GM21367 (cell line): ENCODE data around the gene FAM8A1.
"Not testable (repeated sequence)": the region's sequence is repeated elsewhere in the genome, so short reads cannot be mapped to it uniquely, and the experiment has no call there.

Source experiments
- ATAC-seq: cut with Tn5 transposase; IDR thresholded peaks from one replicate; pipeline ENCODE4 v1.9.1; 2021; ENCODE audit not compliant: unreplicated experiment

Gene FAM8A1, protein sequence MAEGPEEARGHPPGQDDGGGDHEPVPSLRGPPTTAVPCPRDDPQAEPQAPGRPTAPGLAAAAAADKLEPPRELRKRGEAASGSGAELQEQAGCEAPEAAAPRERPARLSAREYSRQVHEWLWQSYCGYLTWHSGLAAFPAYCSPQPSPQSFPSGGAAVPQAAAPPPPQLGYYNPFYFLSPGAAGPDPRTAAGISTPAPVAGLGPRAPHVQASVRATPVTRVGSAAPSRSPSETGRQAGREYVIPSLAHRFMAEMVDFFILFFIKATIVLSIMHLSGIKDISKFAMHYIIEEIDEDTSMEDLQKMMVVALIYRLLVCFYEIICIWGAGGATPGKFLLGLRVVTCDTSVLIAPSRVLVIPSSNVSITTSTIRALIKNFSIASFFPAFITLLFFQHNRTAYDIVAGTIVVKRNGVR

DNA sequence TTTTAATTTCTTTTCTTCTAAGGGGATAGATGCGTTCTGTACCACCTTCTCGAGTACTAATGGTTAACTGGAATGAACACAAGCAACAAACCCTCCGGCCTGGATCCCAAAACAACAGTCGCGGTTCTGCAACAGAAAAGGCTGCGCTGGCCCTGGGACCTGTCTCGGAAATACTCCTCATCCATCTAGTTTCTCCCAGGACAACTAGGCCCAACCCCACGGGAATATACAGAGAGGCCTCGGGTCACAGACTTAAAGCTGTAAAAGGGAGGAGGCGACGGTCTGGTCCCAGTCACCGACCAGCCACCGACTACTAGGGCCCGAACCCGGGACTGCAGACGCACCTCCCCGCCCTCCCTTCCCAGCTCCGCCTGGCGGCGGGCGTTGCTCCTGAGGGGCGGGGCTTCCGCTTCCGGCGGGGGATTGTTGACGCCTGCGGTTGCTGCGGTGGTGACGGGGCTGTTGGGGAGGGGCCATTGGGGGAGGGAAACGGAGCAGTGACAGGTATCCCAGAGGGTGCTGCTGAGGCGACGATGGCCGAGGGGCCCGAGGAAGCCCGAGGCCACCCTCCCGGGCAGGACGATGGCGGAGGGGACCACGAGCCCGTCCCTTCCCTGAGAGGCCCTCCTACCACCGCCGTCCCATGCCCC is at the start of gene FAM8A1:
FAM8A1 (plus strand) TSS at position 426 of the 650 bp plus-strand sequence; CDS start at position 534, 108 bp downstream.
- peak; percentile 80 for ATAC-seq

DNA sequence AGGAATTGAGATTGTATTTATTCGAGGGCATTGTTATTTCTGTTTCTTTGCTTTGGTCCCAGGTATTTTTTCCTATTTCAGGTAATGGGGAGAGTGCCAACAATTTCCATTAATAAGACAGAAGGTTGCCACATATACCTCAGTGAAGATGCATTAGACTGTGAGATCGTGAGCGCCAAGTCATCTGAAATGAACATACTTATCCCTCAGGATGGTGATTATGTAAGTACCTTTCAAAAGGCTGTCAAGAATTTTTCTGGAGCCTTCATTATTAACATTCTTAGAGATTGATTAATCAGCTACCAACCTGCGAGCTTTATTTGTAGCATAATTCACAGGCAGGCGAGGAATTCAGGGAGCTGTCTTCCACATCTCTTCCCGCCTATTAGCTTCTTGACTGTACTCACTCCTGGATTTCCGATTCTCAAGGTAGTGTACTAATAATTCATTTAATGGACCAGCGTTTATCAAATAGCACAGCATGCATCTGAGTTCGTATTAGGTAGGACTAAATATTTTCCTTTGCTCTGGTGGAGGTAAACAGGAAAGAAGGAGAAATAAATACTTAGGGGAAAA is 48.6 kb upstream of the FAM8A1 start:
- ATAC-seq = no peak

DNA sequence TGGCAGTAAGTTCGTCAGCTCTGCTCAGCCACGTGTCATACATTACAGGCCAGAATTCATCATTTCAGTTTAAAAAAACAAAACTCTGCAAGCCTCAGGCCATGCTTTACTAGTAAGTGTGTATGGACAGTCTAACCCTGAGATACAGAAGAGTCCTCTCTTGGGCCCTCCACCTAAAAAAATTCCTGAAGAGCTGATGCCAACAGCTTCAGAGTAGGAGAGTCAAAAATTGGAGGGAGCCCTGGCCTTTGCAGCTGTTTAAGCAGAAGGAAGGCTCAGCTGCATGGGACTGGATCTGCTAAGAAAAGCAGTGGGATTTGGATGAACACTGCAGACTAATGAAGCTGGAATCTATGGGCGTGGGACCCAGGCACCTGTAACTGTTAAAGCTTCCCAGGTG is 47.2 kb upstream of the FAM8A1 start:
- ATAC-seq = no peak

DNA sequence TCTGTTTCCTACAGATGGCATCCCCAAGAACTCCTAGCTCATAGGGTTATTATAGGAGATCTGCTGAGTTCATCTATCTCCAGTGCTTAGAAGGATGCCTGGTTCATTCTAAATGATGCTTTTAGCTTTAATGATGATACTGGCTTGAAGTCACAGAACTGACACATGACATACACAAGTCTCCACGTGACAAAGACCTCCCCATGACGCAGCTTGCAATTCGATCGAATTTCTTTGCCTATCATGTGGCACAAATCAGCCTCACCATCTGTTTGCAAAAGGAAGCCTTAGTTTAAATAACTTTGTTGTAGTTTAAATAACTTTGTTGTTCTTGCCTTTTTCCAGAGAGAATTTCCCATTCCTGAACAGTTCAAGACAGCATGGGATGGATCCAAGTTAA is 44.1 kb upstream of the FAM8A1 start:
- no peak for ATAC-seq

DNA sequence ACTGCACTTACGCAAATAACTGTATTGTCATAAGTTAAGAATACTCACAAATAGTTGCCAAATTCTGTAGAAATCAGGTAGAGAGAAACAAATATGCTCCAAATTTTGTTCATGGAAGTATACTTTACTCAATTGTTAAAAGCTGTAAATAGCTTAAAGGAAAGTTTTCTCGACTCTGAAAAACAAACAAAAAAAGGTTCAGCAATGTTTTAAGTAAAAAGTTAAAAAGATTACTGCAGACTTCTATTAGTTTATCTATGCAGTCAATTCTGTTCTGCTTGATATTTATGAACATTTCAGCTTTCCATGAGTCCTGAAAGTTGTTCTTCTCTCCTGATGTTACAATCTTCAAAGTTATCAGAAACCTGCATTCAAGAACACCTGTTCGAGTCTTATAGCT is 37.5 kb upstream of the FAM8A1 start:
- ATAC-seq = no peak

DNA sequence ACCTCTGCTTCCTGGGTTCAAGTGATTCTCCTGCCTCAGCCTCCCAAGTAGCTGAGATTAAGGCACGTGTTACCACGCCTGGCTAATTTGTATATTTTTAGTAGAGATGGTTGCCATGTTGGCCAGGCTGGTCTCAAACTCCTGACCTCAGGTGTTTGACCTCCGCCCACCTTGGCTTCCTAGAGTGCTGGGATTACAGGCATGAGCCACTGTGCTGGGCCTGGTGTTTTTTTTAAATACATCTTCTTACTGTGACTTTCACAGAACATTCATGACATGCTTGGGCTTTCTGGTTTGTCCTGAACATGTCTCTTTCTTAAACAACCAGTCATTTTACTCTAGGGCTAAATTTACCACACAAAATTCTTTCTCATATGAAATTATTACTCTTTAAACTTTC is 34.7 kb upstream of the FAM8A1 start:
- no peak for ATAC-seq

DNA sequence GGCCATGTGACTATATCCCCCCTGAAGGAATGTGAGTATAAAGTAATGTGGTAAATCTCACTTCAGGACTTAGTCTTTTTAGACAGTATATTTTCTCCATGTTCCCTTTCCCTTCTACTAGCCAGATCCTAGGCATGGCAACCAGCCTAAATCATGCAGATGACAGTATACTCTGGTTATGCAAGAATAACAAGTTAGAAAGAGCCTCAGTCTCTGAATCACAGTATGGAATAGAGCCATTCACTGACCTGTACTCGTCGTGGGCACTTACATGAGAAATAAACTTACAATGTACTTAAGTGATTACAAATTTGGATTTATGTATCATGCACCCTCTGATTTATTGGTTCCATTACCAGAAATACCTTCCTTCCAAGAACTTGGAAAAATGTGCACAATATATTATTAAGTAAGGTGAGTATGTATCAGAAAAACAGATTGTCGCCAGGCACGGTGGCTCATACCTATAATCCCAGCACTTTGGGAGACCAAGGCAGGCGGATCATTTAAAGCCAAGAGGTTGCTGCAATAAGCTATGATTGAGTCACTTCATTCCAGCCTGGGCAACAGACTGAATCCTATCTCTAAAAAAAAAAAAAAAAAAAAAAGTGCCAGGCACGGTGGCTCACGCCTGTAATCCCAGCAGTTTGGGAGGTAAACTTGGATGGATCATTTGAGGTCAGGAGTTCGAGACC is 25.1 kb upstream of the FAM8A1 start:
- ATAC-seq = no peak

DNA sequence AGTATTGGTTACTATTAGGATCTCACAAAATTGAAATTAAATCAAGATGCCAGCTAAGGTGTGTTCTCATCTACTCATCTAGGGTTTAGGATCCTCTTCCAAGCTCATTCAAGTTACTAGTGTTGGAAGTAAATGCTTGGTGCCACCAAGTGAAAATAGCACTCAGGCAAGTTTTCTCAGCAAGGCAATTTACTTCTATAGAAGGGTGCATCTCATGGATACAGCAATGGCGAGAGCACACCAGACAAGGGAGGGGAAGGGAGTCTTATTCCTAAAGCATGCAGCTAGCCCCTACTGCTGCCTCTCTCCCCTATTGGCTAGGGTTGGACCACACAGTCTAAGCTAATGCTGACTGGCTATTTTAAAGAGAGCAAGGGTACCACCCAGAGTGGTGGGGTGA is 23.0 kb upstream of the FAM8A1 start:
- ATAC-seq = no peak

DNA sequence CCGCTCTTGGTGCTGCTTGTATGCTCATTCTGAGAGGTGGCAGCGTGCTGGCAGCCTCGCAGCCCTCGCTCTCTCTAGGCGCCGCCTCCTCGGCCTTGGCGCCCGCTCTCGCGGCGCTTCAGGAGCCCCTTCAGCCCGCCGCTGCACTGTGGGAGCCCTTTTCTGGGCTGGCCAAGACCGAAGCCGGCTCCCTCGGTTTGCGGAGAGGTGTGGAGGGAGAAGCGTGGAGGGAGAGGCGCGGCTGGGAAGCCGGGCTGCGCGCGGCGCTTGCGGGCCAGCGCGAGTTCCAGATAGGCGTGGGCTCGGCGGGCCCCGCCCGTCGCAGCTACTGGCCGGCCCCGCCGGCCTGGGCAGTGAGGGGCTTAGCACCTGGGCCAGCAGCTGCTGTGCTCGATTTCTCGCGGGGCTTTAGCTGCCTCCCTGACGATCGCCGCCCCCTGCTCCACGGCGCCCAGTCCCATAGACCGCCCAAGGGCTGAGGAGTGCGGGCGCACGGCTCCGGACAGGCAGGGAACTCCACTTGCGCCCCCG is 19.5 kb upstream of the FAM8A1 start:
- no peak for ATAC-seq

DNA sequence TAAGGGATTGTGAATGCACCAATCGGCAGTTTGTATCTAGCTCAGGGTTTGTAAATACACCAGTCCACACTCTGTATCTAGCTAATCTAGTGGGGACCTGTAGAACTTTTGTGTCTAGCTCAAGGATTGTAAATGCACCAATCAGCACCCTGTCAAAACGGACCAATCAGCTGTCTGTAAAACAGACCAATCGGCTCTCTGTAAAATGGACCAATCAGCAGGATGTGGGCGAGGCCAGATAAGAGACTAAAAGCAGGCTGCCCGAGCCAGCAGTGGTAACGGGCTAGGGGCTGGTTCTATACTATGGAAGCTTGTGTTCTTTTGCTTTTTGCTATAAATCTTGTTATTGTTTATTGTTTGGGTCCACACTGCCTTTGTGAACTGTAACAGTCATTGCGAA is 18.8 kb upstream of the FAM8A1 start:
- not testable (repeated sequence) for ATAC-seq

DNA sequence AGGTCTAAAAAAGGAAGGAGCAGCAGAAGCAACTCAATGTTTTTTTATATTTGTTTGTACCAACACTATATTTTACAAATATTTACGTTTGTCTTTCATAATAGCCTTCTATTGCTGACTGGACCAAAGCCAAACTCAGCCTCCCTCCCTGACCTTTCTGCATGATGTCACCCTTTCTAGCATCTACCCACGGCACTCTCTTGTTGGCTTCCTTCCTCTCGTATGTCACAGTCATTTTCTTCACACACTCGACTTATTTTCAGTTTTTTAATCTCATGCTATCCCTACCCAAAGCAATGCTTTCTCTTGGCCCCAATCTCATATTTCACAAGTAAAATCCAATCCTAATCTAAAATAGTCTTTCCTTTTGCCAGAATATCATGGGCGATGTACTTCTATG is 16.3 kb upstream of the FAM8A1 start:
- ATAC-seq = no peak

DNA sequence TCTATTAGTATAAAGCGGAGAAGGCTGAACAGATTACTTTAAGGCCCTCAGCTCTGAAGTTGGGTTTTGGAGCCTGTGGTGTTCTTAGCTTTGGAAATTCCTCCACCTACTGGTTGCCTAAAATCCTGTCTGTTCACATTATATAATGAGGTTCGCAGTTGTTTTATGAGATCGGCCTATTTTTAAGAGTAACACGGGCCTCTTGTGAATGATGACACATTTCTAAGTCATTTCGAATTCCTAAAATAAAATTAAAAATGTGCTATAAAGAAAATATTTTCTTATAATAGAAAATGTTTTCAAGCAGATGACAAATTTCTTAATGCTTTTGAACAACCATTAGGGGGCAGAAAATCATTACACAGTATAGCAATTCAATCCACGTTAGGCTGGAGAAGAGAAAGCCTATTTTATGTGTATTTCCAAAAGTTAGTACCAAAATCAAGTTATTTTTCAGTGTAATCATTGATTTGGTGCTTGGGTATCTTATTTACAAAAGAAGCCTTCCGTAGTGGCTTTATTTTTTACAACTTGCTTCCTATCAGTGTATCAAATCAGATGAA is 15.8 kb upstream of the FAM8A1 start:
- ATAC-seq = peak; percentile 65

DNA sequence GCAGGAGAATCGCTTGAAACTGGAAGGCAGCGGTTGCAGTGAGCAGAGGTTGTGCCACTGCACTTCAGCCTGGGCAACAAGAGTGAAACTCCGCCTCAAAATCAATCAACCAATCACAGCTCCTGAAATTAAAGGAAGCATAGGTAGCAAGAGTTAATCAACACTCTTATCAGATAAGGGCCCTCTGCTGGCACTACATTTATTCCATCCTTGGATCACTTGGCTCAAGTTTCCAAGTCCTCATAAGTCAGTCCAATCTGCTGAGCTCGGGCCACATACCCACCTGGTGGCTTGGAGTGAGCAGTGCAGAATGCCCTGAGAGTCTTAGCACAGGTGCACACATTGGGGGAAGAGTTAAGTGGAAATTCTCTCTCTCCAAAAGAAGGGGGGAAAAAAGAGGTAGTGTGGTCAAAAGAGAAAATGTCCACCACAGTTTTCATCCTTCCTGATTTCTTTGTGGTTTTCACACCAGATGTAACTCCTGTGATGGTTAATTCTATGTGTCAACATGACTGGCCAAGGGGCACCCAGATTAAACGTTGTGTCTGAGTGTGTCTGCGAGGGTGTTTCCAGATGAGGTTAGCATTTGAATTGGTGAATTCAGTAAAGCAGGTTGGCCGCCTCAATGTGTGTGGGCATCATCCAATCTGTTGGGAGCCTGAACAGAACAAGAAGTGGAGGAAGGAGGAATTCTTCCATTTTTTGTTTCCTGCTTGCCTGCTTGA is 14.2 kb upstream of the FAM8A1 start:
- no peak for ATAC-seq

DNA sequence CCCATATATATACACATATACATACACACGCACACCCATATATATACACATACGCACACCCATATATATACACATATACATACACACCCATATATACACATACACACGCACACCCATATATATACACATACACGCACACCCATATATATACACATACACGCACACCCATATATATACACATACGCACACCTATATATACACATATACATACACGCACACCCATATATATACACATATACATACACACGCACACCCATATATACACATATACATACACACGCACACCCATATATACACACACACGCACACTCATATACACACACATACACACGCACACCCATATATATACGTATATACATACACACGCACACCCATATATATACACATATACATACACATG is 13.5 kb upstream of the FAM8A1 start:
- not testable (repeated sequence) for ATAC-seq

DNA sequence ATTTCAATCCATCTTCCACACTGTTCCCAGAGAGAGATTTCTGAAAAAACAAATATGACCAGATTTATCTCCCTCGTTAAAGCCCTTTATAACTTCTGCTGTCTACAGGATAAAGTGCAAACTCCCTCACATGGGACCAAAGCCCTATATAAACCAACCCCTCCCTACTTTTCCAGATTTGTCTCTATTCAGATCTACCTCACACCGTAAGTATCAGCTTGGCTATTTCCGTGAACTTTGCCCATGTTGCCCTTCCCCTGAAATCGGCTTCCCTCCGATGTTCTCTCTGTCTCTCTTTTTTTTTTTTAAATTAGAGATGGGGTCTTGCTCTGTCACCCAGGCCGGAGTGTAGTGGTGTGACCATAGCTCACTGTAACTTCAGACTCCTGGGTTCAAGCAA is 12.1 kb upstream of the FAM8A1 start:
- no peak for ATAC-seq

DNA sequence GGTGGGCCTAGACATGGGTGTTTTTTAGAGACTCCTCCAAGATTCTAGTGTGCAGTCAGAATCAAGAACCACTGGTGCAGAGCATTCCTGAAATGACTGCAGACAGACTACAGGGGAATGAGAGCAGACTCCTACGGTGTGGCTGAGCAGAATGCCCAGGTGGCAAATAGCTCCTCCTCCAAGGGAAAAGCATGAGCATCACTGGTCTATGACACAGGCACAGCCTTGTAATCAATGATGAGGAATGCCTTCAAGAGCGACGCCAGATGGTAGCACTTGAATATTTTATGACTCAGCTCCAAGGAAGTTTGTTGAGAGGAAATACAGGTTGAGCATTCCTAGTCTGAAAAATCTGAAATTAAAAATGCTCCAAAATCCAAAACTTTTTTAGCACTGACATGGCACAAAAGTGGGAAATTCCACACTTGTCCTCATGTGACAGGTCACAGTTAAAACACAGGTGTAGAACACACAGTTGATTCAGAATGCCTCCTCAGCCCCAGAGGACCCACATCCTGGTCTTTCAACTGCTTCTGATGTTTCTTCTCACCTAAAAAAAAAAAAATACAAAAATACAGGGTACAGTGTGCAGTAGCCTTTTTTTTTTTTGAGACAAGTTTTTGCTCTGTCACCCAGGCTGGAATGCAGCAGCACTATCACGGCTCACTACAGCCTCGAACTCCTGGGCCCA is 10.6 kb upstream of the FAM8A1 start:
- ATAC-seq = no peak

DNA sequence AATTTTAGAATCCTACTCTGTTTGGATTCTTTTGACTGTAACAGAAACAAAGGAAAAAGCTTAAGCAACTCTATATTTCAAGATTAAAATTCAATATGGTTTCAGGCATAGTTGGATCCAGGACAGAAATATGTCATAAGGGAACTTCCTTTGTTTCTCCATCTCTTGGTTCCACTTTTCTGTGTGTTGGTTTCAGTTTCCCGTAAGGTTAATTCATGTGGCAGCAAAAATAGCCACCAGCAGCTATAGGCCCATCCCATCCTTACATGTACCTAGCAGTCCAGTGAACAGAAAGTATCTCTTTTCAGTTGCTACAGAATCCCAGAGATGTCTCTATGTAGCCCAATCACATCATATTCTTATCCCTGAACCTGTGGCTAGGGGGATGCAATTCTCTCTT is 8.8 kb upstream of the FAM8A1 start:
- no peak for ATAC-seq

DNA sequence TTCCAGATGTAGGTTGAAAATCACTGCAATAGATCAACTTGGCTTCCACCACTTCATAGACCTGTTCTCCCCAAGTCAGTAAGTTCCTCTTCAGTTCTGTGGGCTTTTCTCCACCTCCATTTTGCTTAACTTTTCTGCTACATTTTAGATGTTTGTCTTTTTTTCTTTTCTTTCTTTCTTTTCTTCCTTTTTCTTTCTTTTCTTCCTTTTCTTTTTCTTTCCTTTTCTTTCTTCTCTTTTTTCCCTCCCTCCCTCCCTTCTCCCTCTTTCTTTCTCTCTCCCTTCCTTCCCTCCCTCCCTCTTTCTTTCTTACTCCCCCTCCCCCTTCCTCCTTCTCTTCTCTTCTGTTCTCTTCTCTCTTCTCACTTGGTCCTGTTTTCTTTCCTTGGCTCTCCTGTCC is 6.9 kb upstream of the FAM8A1 start:
- ATAC-seq = no peak

DNA sequence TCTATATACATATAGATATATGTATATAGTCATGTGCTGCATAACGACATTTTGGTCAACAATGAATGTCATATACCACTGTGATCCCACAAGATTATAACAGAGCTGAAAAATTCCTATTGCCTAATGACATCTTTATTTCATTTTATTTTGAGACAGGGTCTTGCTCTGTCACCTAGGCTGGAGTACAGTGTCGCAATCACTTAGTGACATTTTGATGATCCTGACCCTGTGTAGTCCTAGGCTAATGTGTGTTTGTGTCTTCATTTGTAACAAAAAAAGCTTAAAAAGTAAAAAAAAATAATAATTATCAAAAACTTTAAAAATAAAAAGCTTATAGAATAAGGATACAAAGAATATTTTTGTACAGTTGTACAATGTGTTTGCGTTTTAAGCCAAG is 4.0 kb upstream of the FAM8A1 start:
- ATAC-seq = no peak
